Measurements from ENCODE around the gene CREB5. TPM values are rescaled to one million over a fixed set of nuclear protein-coding genes. Genes with fewer than 3 reads are reported as not detected.

Gene CREB5
- total and polyA plus RNA-seq, 10 donors: 0.88 to 56.8 (median 23.5) TPM

GRCh38 chr7:28613262-28613661, 200.9 kb downstream of the CREB5 start:
- no peak for DNase-seq
- Histone ChIP-seq H3K27me3 (replicated peaks in 1 of 7) (no peaks in the 10 kb centered on the region), H3K9me3 (no peaks in the 10 kb centered on the region), H3K36me3 (no peaks in the 10 kb centered on the region), H3K4me3 (no peak overlapping the region), H3K27ac (no peak overlapping the region), H3K4me1 (no peaks in the 10 kb centered on the region)
- 74 to 87% (median 79%) methylated on average over 6 of the region's 6 CpGs for WGBS, 5 donors
- TF ChIP-seq POLR2A (IDR thresholded peaks at IDR 0.05): no peak
- TF ChIP-seq CTCF (IDR thresholded peaks at IDR 0.05 in 8 of 11, conservative IDR thresholded peaks at IDR 0.05 in 3 of 11): no peak
- no peak for TF ChIP-seq POLR2AphosphoS5 (IDR thresholded peaks at IDR 0.05)
- intact Hi-C loops (cut with DNase I; ENCODE audit: low total_unique reads): loop anchor here (10.0 kb wide), 1 partner anchor 242 kb away; no protein-coding TSS in a partner anchor

DNA sequence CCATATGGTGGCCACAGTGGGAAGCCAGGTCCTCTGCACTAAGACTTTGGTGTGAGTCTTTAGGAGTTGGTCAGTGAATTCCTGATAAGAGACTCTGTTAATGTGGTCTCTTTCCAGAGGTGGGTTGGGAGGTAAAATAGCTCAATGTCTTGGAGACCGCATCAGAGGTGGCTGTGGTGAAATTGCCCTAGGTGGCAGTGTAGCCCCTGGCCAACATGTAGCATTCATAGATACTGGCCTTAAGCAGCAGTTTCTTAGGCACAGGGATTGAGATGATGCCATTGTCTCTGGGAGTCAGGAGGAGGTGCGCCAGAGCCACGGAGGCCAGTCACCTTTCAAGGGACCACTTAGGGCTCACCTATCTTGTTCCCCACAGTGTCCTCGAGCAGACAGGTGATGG, 202.8 kb downstream of the CREB5 start:
- Histone ChIP-seq H3K27me3 (replicated peaks in 1 of 7) (no peaks in the 10 kb centered on the region), H3K4me1 (no peaks in the 10 kb centered on the region), H3K27ac (no peak overlapping the region), H3K36me3 (no peaks in the 10 kb centered on the region), H3K4me3 (no peak overlapping the region), H3K9me3 (no peaks in the 10 kb centered on the region)
- 76 to 94% (median 86%) methylated on average over 4 of the region's 4 CpGs for whole genome bisulfite sequencing, 5 donors
- intact Hi-C loops (cut with DNase I; ENCODE audit: low total_unique reads): loop anchor here (10.0 kb wide), 1 partner anchor 240 kb away; no protein-coding TSS in a partner anchor
- peak in 4 of 11 experiments; percentile 9 to 23 (median 18) for TF ChIP-seq CTCF (IDR thresholded peaks at IDR 0.05 in 8 of 11, conservative IDR thresholded peaks at IDR 0.05 in 3 of 11)
- no peak for TF ChIP-seq POLR2AphosphoS5 (IDR thresholded peaks at IDR 0.05)
- no peak for TF ChIP-seq POLR2A (IDR thresholded peaks at IDR 0.05)
- DNase-seq: no peak

GRCh38 chr7:28617308-28617880, 205.1 kb downstream of the CREB5 start:
- 93 to 96% (median 96%) methylated on average over 2 of the region's 2 CpGs for WGBS, 5 donors
- Histone ChIP-seq H3K4me1 (no peaks in the 10 kb centered on the region), H3K4me3 (no peak overlapping the region), H3K36me3 (no peaks in the 10 kb centered on the region), H3K9me3 (no peaks in the 10 kb centered on the region), H3K27ac (no peak overlapping the region), H3K27me3 (replicated peaks in 1 of 7) (no peaks in the 10 kb centered on the region)
- DNase-seq: no peak
- intact Hi-C loops (cut with DNase I; ENCODE audit: low total_unique reads): loop anchor here (10.0 kb wide), 1 partner anchor 237 kb away; no protein-coding TSS in a partner anchor
- TF ChIP-seq POLR2AphosphoS5 (IDR thresholded peaks at IDR 0.05): no peak
- no peak for TF ChIP-seq CTCF (IDR thresholded peaks at IDR 0.05 in 8 of 11, conservative IDR thresholded peaks at IDR 0.05 in 3 of 11)
- TF ChIP-seq POLR2A (IDR thresholded peaks at IDR 0.05): no peak

- no peaks in the 10 kb centered on the region for H3K27me3 ChIP-seq (replicated peaks in 1 of 7)
- intact Hi-C loops (cut with DNase I; ENCODE audit: low total_unique reads): loop anchor here (10.0 kb wide), 1 partner anchor 236 kb away; no protein-coding TSS in a partner anchor
- H3K4me3 ChIP-seq: no peak overlapping the region
- no peaks in the 10 kb centered on the region for H3K9me3 ChIP-seq
- no peak for DNase-seq
- TF ChIP-seq POLR2AphosphoS5 (IDR thresholded peaks at IDR 0.05): no peak
- H3K27ac ChIP-seq: no peak overlapping the region
- WGBS, 5 donors: 90 to 95% (median 93%) methylated on average over 3 of the region's 3 CpGs
- no peaks in the 10 kb centered on the region for H3K36me3 ChIP-seq
- H3K4me1 ChIP-seq: no peaks in the 10 kb centered on the region
These were observed 206.1 kb downstream of the CREB5 start for GRCh38 chr7:28618383-28618782.

Measured in spleen (tissue), 11 donors.